Measurements from ENCODE around the gene CDH18. TPM values are rescaled to one million over a fixed set of nuclear protein-coding genes. Genes with fewer than 3 reads are reported as not detected.
"Not testable (repeated sequence)": the region's sequence is repeated elsewhere in the genome, so short reads cannot be mapped to it uniquely, and the experiment has no call there.

The CDH18 gene
- total and polyA plus RNA-seq, 5 donors = not detected

DNA sequence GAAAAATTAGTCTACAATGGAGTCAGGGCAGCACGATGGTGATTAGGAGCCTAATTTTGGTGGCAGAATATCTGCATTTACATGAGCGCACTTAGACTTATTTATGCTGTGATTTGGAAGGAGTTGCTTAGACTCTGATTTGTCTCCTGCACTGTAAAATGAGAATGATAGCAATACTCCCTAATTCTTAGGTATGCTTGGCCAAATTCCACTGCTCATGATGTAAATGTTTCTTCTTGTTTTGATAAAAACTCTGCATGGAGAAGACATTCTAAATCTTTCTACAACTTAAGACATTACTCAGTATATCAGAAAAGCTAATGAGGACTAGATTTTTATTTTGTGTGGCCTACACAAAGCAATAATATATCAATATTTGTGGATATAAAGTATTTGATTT, 205.4 kb downstream of the CDH18 start:
- no peak overlapping the region for H3K4me3 ChIP-seq (ENCODE audit: low read length)
- intact Hi-C loops (cut with DNase I) = no loop called here
- 66% methylated on average over 2 of the region's 2 CpGs for WGBS

DNA sequence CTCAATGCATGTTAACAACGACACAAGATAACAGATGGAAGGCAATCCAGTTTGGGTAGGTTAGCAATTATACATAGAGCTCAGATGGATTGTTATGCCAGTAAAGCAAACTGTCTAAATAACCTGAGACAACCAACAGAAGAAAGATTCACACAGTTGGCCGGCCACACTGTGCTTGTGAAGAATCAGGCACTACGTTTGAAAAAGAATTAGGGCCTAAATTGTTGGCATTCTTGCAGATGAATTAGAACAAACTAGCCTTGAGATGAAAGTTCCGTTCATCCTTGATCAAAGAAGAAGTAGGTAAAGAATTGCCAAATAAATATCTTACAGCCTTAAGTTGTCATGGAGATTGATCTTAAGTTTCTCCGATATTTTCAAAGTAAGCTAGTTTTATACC, 210.6 kb downstream of the CDH18 start:
- ATAC-seq = no peak
- WGBS = 72% methylated on average over 5 of the region's 5 CpGs
- no peak for DNase-seq
- no peak overlapping the region for H3K4me3 ChIP-seq (ENCODE audit: low read length)
- H3K4me1 ChIP-seq (ENCODE audit: control insufficient read depth, insufficient read depth, low read length) = no peaks in the 10 kb centered on the region
- no peaks in the 10 kb centered on the region for H3K27me3 ChIP-seq (ENCODE audit: control insufficient read depth, insufficient read depth)
- no peak overlapping the region for H3K27ac ChIP-seq (ENCODE audit: low read length)
- intact Hi-C loops (cut with DNase I) = no loop called here
- no peaks in the 10 kb centered on the region for H3K9me3 ChIP-seq (ENCODE audit: control insufficient read depth, low read length)

More for the DNA sequence above, 205.4 kb downstream of the CDH18 start:
- DNase-seq (no peak), ATAC-seq (no peak)
- no peaks in the 10 kb centered on the region for H3K4me1 ChIP-seq (ENCODE audit: control insufficient read depth, insufficient read depth, low read length)
- no peak overlapping the region for H3K27ac ChIP-seq (ENCODE audit: low read length)
- H3K9me3 ChIP-seq (ENCODE audit: control insufficient read depth, low read length) = no peaks in the 10 kb centered on the region
- no peaks in the 10 kb centered on the region for H3K27me3 ChIP-seq (ENCODE audit: control insufficient read depth, insufficient read depth)

DNA sequence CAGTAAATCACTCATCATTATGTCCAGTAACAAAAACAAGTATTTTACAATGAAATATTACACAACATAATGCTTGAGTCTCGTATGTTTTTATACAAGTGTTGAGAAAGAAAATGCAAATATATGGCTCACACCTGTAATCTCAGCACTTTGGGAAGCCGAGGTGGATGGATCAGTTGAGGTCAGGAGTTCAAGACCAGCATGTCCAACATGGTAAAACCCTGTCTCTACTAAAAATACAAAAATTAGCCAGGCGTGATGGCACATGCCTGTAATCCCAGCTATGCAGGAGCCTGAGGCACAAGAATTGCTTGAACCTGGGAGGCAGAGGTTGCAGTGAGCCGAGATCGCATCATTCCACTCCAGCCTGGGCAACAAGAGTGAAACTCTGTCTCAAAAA, 211.1 kb downstream of the CDH18 start:
- H3K27ac ChIP-seq (ENCODE audit: low read length); DNase-seq; H3K4me1 ChIP-seq (ENCODE audit: control insufficient read depth, insufficient read depth, low read length); H3K9me3 ChIP-seq (ENCODE audit: control insufficient read depth, low read length); intact Hi-C loops (cut with DNase I); ATAC-seq; H3K4me3 ChIP-seq (ENCODE audit: low read length); H3K27me3 ChIP-seq (ENCODE audit: control insufficient read depth, insufficient read depth): not testable (repeated sequence)
- 79% methylated on average over 5 of the region's 5 CpGs for WGBS

DNA sequence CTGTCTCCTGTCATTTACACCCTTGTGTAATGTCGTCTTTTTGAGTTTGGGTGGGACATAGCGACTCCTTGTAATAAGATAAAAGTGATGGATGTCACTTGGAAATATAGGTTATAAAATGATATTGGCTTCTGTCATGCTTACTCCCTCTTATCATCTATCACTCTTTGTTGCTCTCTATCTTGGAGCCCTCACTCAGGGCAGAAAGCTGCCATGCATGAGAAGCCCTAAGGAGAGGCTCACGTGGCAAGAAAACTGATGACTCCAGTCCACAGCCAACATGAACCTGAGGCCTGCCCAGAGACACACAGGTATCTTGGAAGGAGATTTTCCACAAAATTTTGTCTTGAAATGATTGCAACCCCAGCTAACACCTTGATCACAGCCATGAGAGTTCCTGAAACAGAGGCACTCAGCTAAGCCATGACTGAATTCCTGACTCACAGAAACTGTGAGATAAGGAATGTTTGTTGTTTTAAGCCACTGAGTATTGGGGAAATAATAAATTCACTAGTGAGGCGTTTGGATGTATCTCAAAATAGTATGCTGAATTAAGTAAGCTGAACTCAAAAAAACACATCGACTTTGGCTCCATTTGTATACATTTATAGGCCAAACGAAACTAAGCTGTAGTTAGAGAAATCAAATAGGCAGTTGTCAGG, 216.7 kb downstream of the CDH18 start:
- H3K27me3 ChIP-seq (ENCODE audit: control insufficient read depth, insufficient read depth) = no peaks in the 10 kb centered on the region
- WGBS = 35% methylated on average over 6 of the region's 6 CpGs
- no peaks in the 10 kb centered on the region for H3K4me1 ChIP-seq (ENCODE audit: control insufficient read depth, insufficient read depth, low read length)
- no peaks in the 10 kb centered on the region for H3K9me3 ChIP-seq (ENCODE audit: control insufficient read depth, low read length)
- no peak overlapping the region for H3K27ac ChIP-seq (ENCODE audit: low read length)
- no peak overlapping the region for H3K4me3 ChIP-seq (ENCODE audit: low read length)
- no peak for DNase-seq
- intact Hi-C loops (cut with DNase I) = no loop called here
- no peak for ATAC-seq

DNA sequence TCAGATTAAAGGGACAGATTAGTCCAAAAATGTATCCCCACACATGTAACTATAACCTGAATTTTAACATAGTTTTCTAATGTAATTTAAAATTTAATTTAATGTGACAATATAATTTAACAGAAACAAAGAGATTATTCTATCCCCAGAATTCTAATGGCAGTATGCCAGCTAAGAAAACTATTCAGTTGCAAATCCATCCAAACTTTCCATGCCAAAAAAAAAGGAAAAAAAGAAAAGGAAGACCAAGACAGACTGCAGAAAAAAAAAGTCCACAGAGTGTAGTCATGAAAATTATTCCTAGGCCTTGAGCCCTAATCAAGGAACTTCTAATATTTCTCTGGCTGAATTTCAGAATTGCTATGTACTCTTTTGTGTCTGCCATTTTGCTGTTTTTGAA, 217.6 kb downstream of the CDH18 start:
- ATAC-seq (no peak), DNase-seq (no peak)
- Histone ChIP-seq H3K27me3 (ENCODE audit: control insufficient read depth, insufficient read depth) (no peaks in the 10 kb centered on the region), H3K4me1 (ENCODE audit: control insufficient read depth, insufficient read depth, low read length) (no peaks in the 10 kb centered on the region), H3K4me3 (ENCODE audit: low read length) (no peak overlapping the region), H3K27ac (ENCODE audit: low read length) (no peak overlapping the region), H3K9me3 (ENCODE audit: control insufficient read depth, low read length) (no peaks in the 10 kb centered on the region)
- intact Hi-C loops (cut with DNase I) = no loop called here

DNA sequence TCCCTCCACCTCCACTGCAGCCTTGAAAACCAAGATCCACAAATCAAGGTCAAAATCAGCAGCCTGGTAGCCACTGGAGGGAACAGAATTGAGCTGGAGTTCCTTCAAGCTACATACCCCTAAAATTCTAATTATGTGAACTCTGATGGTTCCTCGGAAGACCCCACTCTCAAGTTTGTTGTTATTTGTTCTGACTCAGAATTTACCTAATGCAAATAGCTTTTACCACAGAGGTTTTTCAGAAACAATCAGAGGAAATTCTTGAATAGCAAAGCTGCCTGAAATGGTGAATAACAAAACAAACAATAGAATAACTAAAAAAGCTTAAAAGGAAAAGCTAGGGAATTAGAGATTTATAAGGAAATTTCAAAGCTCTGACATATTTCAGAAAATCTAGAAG, 220.0 kb downstream of the CDH18 start:
- intact Hi-C loops (cut with DNase I) = no loop called here
- WGBS = 42% methylated on average over 1 of the region's 1 CpG
- Histone ChIP-seq H3K4me3 (ENCODE audit: low read length) (no peak overlapping the region), H3K9me3 (ENCODE audit: control insufficient read depth, low read length) (no peaks in the 10 kb centered on the region), H3K27ac (ENCODE audit: low read length) (no peak overlapping the region), H3K4me1 (ENCODE audit: control insufficient read depth, insufficient read depth, low read length) (no peaks in the 10 kb centered on the region), H3K27me3 (ENCODE audit: control insufficient read depth, insufficient read depth) (no peaks in the 10 kb centered on the region)
- DNase-seq (no peak), ATAC-seq (no peak)

DNA sequence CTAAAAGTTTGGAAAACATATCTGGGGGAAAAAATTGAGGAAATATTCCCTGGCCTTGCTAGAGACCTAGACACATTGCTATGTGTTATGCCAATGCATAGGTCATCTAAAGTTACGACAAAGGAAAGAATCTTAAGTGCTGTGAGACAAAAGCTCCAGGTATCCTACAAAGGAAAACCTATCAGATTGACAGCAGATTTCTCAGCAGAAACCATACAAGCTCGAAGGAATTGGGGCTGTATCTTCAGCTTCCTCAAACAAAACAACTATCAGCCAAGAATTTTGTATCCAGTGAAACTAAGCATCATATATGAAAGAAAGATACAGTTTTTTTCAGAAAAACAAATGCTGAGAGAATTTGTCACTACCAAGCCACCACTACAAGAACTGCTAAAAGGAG, 234.4 kb downstream of the CDH18 start:
- intact Hi-C loops (cut with DNase I) = no loop called here
- H3K4me1 ChIP-seq (ENCODE audit: control insufficient read depth, insufficient read depth, low read length) = no peaks in the 10 kb centered on the region
- ATAC-seq (no peak), DNase-seq (no peak)
- H3K27ac ChIP-seq (ENCODE audit: low read length) = no peak overlapping the region
- H3K4me3 ChIP-seq (ENCODE audit: low read length) = no peak overlapping the region
- no peaks in the 10 kb centered on the region for H3K27me3 ChIP-seq (ENCODE audit: control insufficient read depth, insufficient read depth)
- 69% methylated on average over 2 of the region's 2 CpGs for WGBS
- no peaks in the 10 kb centered on the region for H3K9me3 ChIP-seq (ENCODE audit: control insufficient read depth, low read length)

DNA sequence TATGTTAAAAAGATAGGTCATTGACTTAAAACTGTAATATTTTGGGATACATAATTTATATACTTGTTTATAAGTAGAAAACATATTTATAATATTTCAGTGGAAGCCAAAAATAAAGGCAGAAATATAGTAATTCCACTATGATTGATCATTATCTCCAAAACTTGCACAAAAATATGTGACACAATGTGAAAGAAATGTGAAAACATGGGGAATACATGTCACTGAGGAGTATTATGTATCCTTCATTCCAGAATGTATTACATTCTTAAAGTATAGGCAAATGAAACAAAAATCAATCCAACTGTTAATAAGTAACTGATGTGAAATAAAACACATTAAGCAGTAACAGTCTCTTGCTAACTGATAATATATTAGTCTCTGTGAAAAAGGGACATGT, 236.7 kb downstream of the CDH18 start:
- Histone ChIP-seq H3K4me3 (ENCODE audit: low read length) (no peak overlapping the region), H3K27ac (ENCODE audit: low read length) (no peak overlapping the region), H3K4me1 (ENCODE audit: control insufficient read depth, insufficient read depth, low read length) (no peaks in the 10 kb centered on the region), H3K9me3 (ENCODE audit: control insufficient read depth, low read length) (no peaks in the 10 kb centered on the region), H3K27me3 (ENCODE audit: control insufficient read depth, insufficient read depth) (no peaks in the 10 kb centered on the region)
- DNase-seq (no peak), ATAC-seq (no peak)
- intact Hi-C loops (cut with DNase I) = no loop called here

DNA sequence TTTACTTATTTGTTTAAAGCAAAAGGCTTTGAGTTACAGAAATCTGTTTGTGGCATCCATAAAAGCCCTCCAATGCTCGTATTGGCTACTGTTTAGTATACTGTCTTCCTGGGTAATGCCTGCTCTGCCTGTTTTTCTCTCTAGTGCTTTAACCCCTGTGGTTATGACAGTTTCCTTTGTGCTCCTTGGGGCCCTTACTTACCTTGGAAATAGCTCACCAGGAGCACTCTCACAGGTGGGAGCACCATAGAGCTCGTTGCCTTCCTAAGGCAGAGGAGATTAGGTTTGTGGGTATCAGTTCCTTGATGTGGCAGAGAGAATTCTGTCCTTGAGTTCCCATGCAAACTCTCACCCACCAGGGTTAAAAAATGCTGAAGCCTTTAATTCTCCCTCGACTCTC, 242.8 kb downstream of the CDH18 start:
- ATAC-seq = no peak
- 40% methylated on average over 3 of the region's 3 CpGs for WGBS
- no peaks in the 10 kb centered on the region for H3K9me3 ChIP-seq (ENCODE audit: control insufficient read depth, low read length)
- H3K27ac ChIP-seq (ENCODE audit: low read length) = no peak overlapping the region
- no peak overlapping the region for H3K4me3 ChIP-seq (ENCODE audit: low read length)
- DNase-seq = no peak
- intact Hi-C loops (cut with DNase I) = no loop called here
- H3K27me3 ChIP-seq (ENCODE audit: control insufficient read depth, insufficient read depth) = no peaks in the 10 kb centered on the region
- H3K4me1 ChIP-seq (ENCODE audit: control insufficient read depth, insufficient read depth, low read length) = no peaks in the 10 kb centered on the region

DNA sequence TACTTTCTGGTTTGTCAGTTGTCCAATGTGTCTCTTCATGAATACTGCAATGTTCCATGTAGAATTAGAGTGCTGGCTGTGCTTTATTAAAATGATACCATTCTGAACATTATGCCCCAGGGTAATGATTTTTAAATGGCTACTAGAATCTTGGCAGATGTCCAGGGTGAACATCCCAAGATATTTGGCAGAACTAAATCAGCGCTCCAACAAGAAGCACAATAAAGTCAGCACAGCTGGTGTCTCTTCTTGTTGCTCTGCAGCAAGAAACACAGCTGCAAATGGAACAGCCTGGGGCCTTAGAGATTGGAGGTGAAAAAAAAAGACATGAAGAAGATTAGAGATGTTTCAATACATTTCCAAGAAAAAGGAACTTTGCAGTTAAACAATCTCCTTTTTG, 248.3 kb downstream of the CDH18 start:
- ATAC-seq (no peak), DNase-seq (no peak)
- H3K4me1 ChIP-seq (ENCODE audit: control insufficient read depth, insufficient read depth, low read length) = no peaks in the 10 kb centered on the region
- intact Hi-C loops (cut with DNase I) = no loop called here
- no peaks in the 10 kb centered on the region for H3K9me3 ChIP-seq (ENCODE audit: control insufficient read depth, low read length)
- H3K27ac ChIP-seq (ENCODE audit: low read length) = no peak overlapping the region
- WGBS = 44% methylated on average over 1 of the region's 1 CpG
- H3K4me3 ChIP-seq (ENCODE audit: low read length) = no peak overlapping the region
- no peaks in the 10 kb centered on the region for H3K27me3 ChIP-seq (ENCODE audit: control insufficient read depth, insufficient read depth)

DNA sequence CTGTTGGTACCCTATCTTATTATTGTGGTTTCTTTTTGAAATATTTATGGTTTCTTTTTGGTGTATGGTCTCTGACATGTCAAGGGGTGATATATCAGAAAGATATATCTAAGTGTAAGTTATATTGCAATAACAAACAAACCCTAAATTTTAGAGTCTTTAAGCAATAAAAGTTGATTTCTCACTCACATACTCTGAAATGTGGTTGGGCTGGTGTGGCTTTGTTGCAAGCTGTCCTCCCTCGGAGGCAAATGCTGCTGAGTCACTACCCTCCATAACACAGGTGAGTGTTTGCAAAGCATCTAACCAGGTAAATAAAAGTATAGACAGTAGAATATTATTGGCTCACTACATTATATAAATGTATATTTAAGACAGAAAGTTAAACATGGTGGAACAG, 253.2 kb downstream of the CDH18 start:
- ATAC-seq (no peak), DNase-seq (no peak)
- WGBS = 81% methylated on average over 1 of the region's 1 CpG
- no peak overlapping the region for H3K27ac ChIP-seq (ENCODE audit: low read length)
- no peak overlapping the region for H3K4me3 ChIP-seq (ENCODE audit: low read length)
- intact Hi-C loops (cut with DNase I) = no loop called here
- peaks cover 3% of the 10 kb centered on the region for H3K9me3 ChIP-seq (ENCODE audit: control insufficient read depth, low read length)
- no peaks in the 10 kb centered on the region for H3K27me3 ChIP-seq (ENCODE audit: control insufficient read depth, insufficient read depth)
- no peaks in the 10 kb centered on the region for H3K4me1 ChIP-seq (ENCODE audit: control insufficient read depth, insufficient read depth, low read length)
